ENCODE results near the gene TCF7L1.
"Not testable (repeated sequence)": the region's sequence is repeated elsewhere in the genome, so short reads cannot be mapped to it uniquely, and the experiment has no call there.

Gene TCF7L1

DNA sequence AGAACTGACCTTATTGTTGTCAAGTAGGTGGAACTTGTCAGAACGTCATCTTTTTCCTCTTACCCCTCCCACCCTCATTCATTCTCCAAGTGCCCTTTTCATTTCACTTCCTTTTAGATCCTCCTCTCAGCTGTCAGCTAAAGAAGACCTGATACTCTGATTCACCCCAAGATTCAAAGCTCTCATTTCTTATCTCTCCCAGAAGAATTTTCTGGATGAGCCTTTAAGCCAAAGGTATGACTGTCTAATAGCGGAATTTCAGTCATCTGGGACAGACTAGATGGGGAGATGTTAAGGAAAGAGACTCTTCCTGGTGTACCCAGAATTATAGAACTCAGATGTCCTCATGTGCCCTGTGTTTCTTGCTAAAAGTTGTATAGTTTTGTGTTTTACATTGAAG is 53.9 kb downstream of the TCF7L1 start:
- DNase-seq = no peak

GRCh38 chr2:85188852-85189251 is 55.7 kb downstream of the TCF7L1 start:
- no peak for DNase-seq

DNA sequence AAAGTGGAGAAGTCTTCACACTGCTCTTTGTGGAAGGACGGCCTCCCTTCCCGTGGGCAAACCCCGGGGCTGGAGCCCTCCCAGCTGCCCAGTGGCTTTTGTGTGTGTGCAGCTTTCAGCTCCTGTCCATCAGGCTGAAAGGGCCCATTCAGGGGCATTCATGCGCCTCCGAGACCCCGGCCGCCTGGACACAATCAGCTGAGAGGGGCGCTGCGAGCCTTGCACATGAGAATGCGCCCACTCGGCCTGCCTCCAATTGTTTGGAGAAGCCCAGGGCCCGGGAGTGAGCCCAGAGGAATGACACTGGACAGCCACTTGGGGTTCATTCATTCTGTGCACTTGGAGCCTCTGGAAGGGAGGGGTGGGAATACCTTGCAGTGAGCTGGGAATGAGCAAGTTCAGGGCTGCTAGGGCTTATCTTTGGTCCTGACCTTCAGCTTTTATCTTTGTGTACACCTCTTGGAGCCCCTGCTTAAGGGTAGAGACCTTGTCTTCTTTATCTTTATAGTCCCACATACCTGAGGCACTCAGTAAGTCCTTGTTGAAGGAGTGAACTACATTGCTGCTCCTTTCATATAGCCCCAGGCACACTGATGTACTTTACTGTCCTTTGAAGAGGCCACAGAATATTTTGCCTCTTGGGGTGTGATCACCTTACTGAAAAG is 56.5 kb downstream of the TCF7L1 start:
- no peak for DNase-seq

DNA sequence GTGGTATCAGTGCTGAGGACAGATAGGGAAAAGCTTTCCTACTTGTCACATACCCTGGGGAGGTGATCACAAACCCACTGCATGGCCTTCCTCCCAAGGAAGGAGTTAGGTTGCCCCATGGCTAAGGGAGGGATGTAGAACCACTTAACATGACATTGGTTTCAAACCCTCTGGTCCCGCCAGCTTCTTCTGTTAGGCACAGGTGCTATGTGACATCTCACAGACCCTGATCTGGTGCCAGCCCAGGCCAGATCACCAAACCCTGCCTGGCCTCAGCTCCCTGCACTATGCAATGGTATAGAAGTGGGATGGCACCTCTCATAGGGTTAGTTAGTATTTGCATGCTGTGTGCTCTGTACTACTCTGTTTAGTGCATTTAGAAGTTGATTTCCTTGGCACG is 58.0 kb downstream of the TCF7L1 start:
- DNase-seq = no peak

GRCh38 chr2:85194780-85195480 is 61.7 kb downstream of the TCF7L1 start:
- no peak for DNase-seq

- DNase-seq = no peak
These were observed 62.8 kb downstream of the TCF7L1 start for GRCh38 chr2:85195956-85196355.

DNA sequence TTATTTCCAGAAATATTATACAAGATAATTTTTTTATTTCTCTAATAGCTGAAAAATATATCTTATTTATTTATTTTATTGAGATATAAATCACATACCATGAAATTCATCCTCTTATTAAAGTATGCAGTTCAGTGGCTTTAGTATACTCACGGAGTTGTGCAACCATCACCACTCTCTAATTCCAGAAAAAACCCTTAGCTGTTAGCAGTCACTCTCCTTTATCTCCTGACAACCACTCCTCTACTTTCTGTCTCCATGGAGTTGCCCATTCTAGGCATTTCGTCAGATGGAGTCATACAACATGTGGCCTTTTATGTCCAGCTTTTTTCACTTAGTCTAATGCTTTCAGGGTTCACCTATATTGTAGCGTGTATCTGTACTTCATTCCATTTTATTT is 66.5 kb downstream of the TCF7L1 start:
- DNase-seq = no peak

GRCh38 chr2:85209887-85210286 is 76.7 kb downstream of the TCF7L1 start:
- no peak for DNase-seq

DNA sequence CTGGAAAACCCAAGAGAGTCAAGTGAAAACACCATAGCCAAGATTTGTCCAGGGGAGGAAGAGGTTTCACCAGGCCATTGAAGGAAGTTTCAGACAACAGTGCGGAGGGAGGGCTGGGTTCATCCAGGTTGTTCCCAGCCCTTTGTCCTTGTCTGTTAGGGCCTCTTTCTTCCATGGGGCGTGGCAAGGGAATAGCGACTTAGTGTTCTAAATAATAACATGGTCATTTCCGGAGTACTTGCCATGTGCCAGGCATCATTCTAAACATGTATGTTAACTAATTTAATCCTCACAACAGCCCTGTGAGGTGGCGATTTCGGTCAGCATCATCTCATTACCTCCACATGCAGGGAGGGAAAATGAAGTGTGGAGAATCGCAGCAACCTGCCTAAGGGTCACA is 77.3 kb downstream of the TCF7L1 start:
- no peak for DNase-seq

DNA sequence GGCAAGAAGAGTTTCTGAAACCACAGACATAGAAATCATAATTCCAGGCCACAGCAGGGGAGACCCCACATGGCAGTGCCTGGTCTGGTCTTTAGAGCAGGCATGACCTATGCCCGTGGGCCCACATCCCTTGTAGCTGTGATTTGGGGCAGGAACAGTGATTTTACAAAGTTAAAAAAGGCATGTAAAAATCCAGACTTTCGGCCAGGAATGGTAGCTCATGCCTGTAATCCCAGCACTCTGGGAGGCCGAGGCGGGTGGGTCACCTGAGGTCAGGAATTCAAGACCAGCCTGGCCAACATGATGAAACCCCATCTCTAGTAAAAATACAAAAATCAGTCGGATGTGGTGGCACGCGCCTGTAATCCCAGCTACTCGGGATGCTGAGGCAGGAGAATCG is 78.4 kb downstream of the TCF7L1 start:
- DNase-seq = not testable (repeated sequence)

DNA sequence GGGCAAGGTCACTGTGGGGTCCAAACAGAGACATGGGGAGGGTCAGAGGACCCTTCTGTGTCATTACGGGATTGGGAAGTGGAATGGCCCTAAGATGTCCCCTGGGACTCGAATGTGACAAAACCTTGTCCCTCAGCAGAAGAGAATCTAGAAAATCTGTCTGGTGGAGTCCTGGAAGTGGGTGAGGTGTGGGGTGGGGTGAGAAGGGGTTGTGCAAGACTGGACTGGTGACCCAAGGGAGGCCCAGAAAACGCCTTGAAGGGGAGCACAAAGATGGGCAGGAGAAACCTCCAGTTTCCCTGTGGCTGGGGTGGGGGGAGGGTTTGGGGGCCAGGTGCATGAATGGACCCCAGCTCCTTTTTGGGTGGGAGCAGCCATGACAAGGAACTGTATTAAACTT is 79.6 kb downstream of the TCF7L1 start:
- DNase-seq = no peak

DNA sequence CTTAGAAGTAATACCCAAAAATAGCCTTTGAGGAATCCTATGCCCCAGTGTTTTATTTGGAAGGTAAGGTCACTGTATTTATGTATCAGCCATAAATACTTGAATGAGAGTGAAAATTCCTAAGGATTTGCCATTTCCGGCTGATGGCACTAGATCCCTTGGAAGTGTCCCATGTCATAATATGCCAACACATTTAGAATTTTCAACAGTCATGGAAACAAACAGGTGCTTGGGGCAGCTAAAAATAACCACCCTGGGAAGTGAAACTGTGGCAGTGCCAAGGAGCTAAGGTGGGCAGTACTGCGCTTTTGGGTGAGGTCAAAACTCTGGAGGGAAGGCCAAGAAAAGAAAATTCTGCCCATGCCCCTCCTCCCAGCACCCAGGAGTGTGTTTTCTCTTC is 80.2 kb downstream of the TCF7L1 start:
- DNase-seq = no peak

- no peak for DNase-seq
These were observed 80.8 kb downstream of the TCF7L1 start for GRCh38 chr2:85213901-85214512.

GRCh38 chr2:85215081-85215447 is 81.9 kb downstream of the TCF7L1 start:
- DNase-seq = no peak

- DNase-seq = no peak
These were observed 82.5 kb downstream of the TCF7L1 start for GRCh38 chr2:85215448-85216401.

- DNase-seq = no peak
These were observed 83.7 kb downstream of the TCF7L1 start for GRCh38 chr2:85216927-85217326.

DNA sequence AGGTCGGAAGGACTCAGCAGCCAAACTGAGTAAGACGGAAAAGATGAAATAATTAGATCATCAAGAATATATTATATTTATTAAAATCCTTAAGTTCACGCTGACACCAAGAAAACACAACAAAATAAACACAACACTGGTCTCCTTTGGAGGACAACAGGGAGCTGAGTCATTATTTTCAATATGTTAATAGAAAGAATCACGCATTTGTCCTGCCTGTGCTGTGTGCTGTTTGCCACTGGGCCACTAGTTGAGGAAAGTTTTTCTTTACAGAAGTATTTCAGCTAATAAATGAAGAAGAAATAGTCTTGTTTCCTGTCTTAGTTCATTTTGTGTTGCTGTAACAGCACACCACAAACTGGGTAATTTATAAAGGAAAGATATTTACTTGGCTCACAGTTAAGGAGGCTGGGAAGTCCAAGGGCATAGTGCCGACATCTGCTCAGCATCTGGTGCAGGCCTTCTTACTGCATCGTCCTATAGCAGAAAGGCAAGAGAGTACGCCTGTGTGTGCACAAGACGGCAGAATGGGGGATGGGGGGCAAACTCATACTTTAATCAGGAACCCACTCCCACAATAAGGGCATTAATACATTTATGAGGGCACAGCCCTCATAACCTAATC is 88.0 kb downstream of the TCF7L1 start:
- no peak for DNase-seq

GRCh38 chr2:85222792-85223191 is 89.6 kb downstream of the TCF7L1 start:
- DNase-seq = no peak

GRCh38 chr2:85226783-85227182 is 93.6 kb downstream of the TCF7L1 start:
- no peak for DNase-seq

GRCh38 chr2:85230679-85231467 is 97.7 kb downstream of the TCF7L1 start:
- no peak for DNase-seq

- DNase-seq = no peak
These were observed 98.2 kb downstream of the TCF7L1 start for GRCh38 chr2:85231468-85231805.

- DNase-seq = no peak
These were observed 98.8 kb downstream of the TCF7L1 start for GRCh38 chr2:85231952-85232351.
